Neural cell (in vitro differentiated cells): ENCODE results near the gene NTSR2. TPM values are rescaled to one million over a fixed set of nuclear protein-coding genes. Genes with fewer than 3 reads are reported as not detected.

Experiments
- H2AFZ ChIP-seq: fragments of 200-600, 300-800 bp; sonication (generic), shearing (Covaris generic); 2 replicates; pipeline ENCODE4 v1.6.0; 2014; ENCODE audit warnings: low read depth, mild to moderate bottlenecking, antibody characterized with exemption, low read length, moderate library complexity
- H3F3A ChIP-seq: fragments of 200-600 bp; shearing (Covaris generic); 2 replicates; pipeline ENCODE4 v1.6.1; 2016; ENCODE audit warnings: mild to moderate bottlenecking, moderate library complexity, mixed read lengths, antibody characterized with exemption, low read length; ENCODE audit not compliant: insufficient read depth, poor library complexity, severe bottlenecking
- H3K27ac ChIP-seq: fragments of 200-600, 300-800 bp; sonication (generic), shearing (Covaris generic); 2 replicates; pipeline ENCODE4 v1.5.1; 2014; ENCODE audit warnings: mild to moderate bottlenecking, low read length, moderate library complexity
- H3K27me3 ChIP-seq: fragments of 300-800, 200-600 bp; sonication (generic), shearing (Covaris generic); 2 replicates; pipeline ENCODE4 v1.6.0; 2014; ENCODE audit warnings: mild to moderate bottlenecking, low read depth, low read length, moderate library complexity; ENCODE audit not compliant: insufficient read depth
- H3K36me3 ChIP-seq: fragments of 300-800, 200-600 bp; sonication (generic), shearing (Covaris generic); 2 replicates; pipeline ENCODE4 v1.5.1; 2014; ENCODE audit warnings: mild to moderate bottlenecking, antibody characterized with exemption, low read length, moderate library complexity; ENCODE audit not compliant: insufficient read depth
- H3K4me2 ChIP-seq: fragments of 300-800, 200-600 bp; sonication (generic), shearing (Covaris generic); 2 replicates; pipeline ENCODE4 v1.6.0; 2014; ENCODE audit warnings: mild to moderate bottlenecking, low read length
- H3K4me3 ChIP-seq: fragments of 300-800, 200-600 bp; sonication (generic), shearing (Covaris generic); 2 replicates; pipeline ENCODE4 v1.5.1; 2014; ENCODE audit warnings: mild to moderate bottlenecking, low read length, moderate library complexity
- H3K79me2 ChIP-seq: fragments of 200-600 bp; shearing (Covaris generic); replicated peaks from 2 replicates; pipeline ENCODE4 v1.6.0; 2014; ENCODE audit warnings: mild to moderate bottlenecking, low read length, moderate library complexity; ENCODE audit not compliant: insufficient read depth
- H3K9ac ChIP-seq: fragments of 300-800, 200-600 bp; sonication (generic), shearing (Covaris generic); 2 replicates; pipeline ENCODE4 v1.6.1; 2016; ENCODE audit warnings: mild to moderate bottlenecking, low read length, mixed read lengths
- H3K9me2 ChIP-seq: fragments of 200-600 bp; shearing (Covaris generic); 2 replicates; pipeline ENCODE4 v1.6.1; 2016; ENCODE audit warnings: mild to moderate bottlenecking, low read length, mixed read lengths; ENCODE audit not compliant: insufficient read depth
- H3K9me3 ChIP-seq: fragments of 200-600, 300-800 bp; sonication (generic), shearing (Covaris generic); 2 replicates; pipeline ENCODE4 v1.6.1; 2016; ENCODE audit warnings: mild to moderate bottlenecking, mixed run types, low read length, moderate library complexity, mixed read lengths
- H4K20me1 ChIP-seq: fragments of 200-600 bp; shearing (Covaris generic); 2 replicates; pipeline ENCODE4 v1.6.1; 2016; ENCODE audit warnings: mild to moderate bottlenecking, mixed run types; ENCODE audit not compliant: insufficient read depth
- EP300 ChIP-seq: fragments of 450-650 bp; conservative IDR thresholded peaks from 2 replicates; pipeline ENCODE4 v1.6.1; 2014; ENCODE audit warnings: antibody characterized with exemption, mild to moderate bottlenecking, moderate library complexity; ENCODE audit not compliant: poor library complexity, severe bottlenecking
- EZH2 ChIP-seq: fragments of 200-600, 300-800 bp; shearing (Covaris generic), sonication (generic); IDR thresholded peaks from 2 replicates; pipeline ENCODE4 v1.6.1; 2014; ENCODE audit warnings: antibody characterized with exemption, low read length, borderline replicate concordance, mild to moderate bottlenecking; ENCODE audit not compliant: insufficient read depth, poor library complexity, severe bottlenecking
- MXI1 ChIP-seq: fragments of 450-650 bp; conservative IDR thresholded peaks from 2 replicates; pipeline ENCODE4 v1.6.1; 2014; ENCODE audit warnings: antibody characterized with exemption, mild to moderate bottlenecking; ENCODE audit not compliant: poor library complexity, severe bottlenecking
- POLR2AphosphoS5 ChIP-seq: IDR thresholded peaks from 2 replicates; pipeline ENCODE4 v1.6.1; 2012
- RAD21 ChIP-seq: fragments of 450-650 bp; conservative IDR thresholded peaks from 2 replicates; pipeline ENCODE4 v1.6.1; 2014; ENCODE audit warnings: antibody characterized with exemption, mild to moderate bottlenecking, moderate library complexity
- REST ChIP-seq: IDR thresholded peaks from 2 replicates; pipeline ENCODE4 v1.6.1; 2012; ENCODE audit warnings: borderline replicate concordance
- SMC3 ChIP-seq: fragments of 450-650 bp; conservative IDR thresholded peaks from 2 replicates; pipeline ENCODE4 v1.6.1; 2014; ENCODE audit warnings: antibody characterized with exemption, mild to moderate bottlenecking, moderate library complexity; ENCODE audit not compliant: poor library complexity
- TAF1 ChIP-seq: IDR thresholded peaks from 2 replicates; pipeline ENCODE4 v1.6.1; 2012; ENCODE audit warnings: low read depth
- polyA plus RNA-seq: library from polyadenylated mRNA; depleted of rRNA; stranded (reverse); fragments of >200 nt; gene quantifications from 2 replicates; pipeline ENCODE4 v1.2.3, GENCODE V29; 2014
- TF ChIP-seq, protein P1 (sequence below): fragments of 450-650 bp; IDR thresholded peaks from 2 replicates; pipeline ENCODE4 v1.5.1; 2014; ENCODE audit warnings: antibody characterized with exemption, mild to moderate bottlenecking, moderate library complexity; ENCODE audit not compliant: poor library complexity, severe bottlenecking

Gene NTSR2
- polyA plus RNA-seq, 1 donor from 2014 or later = not detected

DNA sequence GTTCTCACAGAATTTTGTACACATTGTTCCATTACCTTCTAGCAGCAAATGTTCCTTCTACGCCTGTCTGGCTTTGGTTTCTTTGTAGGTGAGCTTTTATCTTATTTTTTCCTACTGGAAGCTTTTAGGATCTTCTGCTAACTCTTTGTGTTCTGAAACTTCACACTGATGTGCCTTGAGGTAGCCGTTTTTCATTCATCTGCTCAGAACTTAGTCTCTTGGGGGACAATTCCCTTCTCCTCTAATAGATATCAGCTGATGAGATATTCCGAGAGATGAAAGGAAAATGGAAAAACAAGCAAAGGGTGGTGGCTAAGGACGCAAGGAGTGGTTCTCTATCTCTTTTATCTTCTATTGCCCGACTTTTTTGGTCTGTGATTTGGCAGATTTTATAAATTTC is 48.6 kb upstream of the NTSR2 start:
- no peak overlapping the region for H2AFZ ChIP-seq
- no peak overlapping the region for H3K27ac ChIP-seq
- H3K9ac ChIP-seq = no peak overlapping the region

GRCh38 chr2:11717623-11718022 is 47.6 kb upstream of the NTSR2 start:
- no peak for TF ChIP-seq EZH2
- no peak for TF ChIP-seq REST
- Histone ChIP-seq H3K9me3 (no peaks in the 10 kb centered on the region), H3K4me2 (no peak overlapping the region), H3K9ac (no peak overlapping the region), H3F3A (no peaks in the 10 kb centered on the region), H3K27me3 (no peaks in the 10 kb centered on the region), H3K36me3 (no peaks in the 10 kb centered on the region), H3K4me3 (no peak overlapping the region), H4K20me1 (no peaks in the 10 kb centered on the region), H3K79me2 (no peaks in the 10 kb centered on the region), H3K9me2 (no peaks in the 10 kb centered on the region), H3K27ac (no peak overlapping the region), H2AFZ (no peak overlapping the region)

More for the DNA sequence above, 48.6 kb upstream of the NTSR2 start:
- no peak for TF ChIP-seq SMC3
- no peak for TF ChIP-seq TAF1
- TF ChIP-seq RAD21 = no peak
- TF ChIP-seq, protein P1, sequence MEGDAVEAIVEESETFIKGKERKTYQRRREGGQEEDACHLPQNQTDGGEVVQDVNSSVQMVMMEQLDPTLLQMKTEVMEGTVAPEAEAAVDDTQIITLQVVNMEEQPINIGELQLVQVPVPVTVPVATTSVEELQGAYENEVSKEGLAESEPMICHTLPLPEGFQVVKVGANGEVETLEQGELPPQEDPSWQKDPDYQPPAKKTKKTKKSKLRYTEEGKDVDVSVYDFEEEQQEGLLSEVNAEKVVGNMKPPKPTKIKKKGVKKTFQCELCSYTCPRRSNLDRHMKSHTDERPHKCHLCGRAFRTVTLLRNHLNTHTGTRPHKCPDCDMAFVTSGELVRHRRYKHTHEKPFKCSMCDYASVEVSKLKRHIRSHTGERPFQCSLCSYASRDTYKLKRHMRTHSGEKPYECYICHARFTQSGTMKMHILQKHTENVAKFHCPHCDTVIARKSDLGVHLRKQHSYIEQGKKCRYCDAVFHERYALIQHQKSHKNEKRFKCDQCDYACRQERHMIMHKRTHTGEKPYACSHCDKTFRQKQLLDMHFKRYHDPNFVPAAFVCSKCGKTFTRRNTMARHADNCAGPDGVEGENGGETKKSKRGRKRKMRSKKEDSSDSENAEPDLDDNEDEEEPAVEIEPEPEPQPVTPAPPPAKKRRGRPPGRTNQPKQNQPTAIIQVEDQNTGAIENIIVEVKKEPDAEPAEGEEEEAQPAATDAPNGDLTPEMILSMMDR = no peak
- TF ChIP-seq MXI1 = no peak
- no peak for TF ChIP-seq EP300
- TF ChIP-seq POLR2AphosphoS5 = no peak
- TF ChIP-seq EZH2 = no peak
- no peak for TF ChIP-seq REST
- Histone ChIP-seq H3K9me3 (no peaks in the 10 kb centered on the region), H3K4me2 (no peak overlapping the region), H3K79me2 (no peaks in the 10 kb centered on the region), H3K36me3 (no peaks in the 10 kb centered on the region), H3F3A (no peaks in the 10 kb centered on the region), H3K4me3 (no peak overlapping the region), H3K27me3 (no peaks in the 10 kb centered on the region), H4K20me1 (no peaks in the 10 kb centered on the region), H3K9me2 (no peaks in the 10 kb centered on the region)
